ENCODE results near the gene SHC2.
"Not testable (repeated sequence)": the region's sequence is repeated elsewhere in the genome, so short reads cannot be mapped to it uniquely, and the experiment has no call there.

Gene SHC2

GRCh38 chr19:397941-398706, 62.7 kb downstream of the SHC2 start:
- Histone ChIP-seq H3K9ac (ENCODE audit: low read depth in 1 of 2, low read length in 2 of 2) (no peak overlapping the region), H3K4me3 (ENCODE audit: low read depth in 1 of 2, low read length in 2 of 2) (no peak overlapping the region), H3K27me3 (ENCODE audit: control insufficient read depth in 1 of 2, insufficient read depth in 2 of 2, low read length in 2 of 2) (peaks cover under 1 to 6% of the 10 kb centered on the region in 2 donors), H3K4me1 (ENCODE audit: control insufficient read depth in 1 of 2, insufficient read depth in 2 of 2, low read length in 2 of 2) (no peaks in the 10 kb centered on the region), H3K27ac (ENCODE audit: low read depth, low read length) (no peak overlapping the region), H3K36me3 (ENCODE audit: control insufficient read depth in 1 of 2, insufficient read depth in 2 of 2, low read length in 2 of 2) (no peaks in the 10 kb centered on the region), H3K9me3 (ENCODE audit: control insufficient read depth in 1 of 2, low read length in 2 of 2) (peaks cover 0 to 12% of the 10 kb centered on the region in 2 donors)

GRCh38 chr19:397321-397720, 63.5 kb downstream of the SHC2 start:
- peaks cover 0 to 13% of the 10 kb centered on the region in 2 donors for H3K9me3 ChIP-seq (ENCODE audit: control insufficient read depth in 1 of 2, low read length in 2 of 2)
- H3K4me1 ChIP-seq (ENCODE audit: control insufficient read depth in 1 of 2, insufficient read depth in 2 of 2, low read length in 2 of 2), result no peaks in the 10 kb centered on the region
- peaks cover 0 to 2% of the 10 kb centered on the region in 2 donors for H3K27me3 ChIP-seq (ENCODE audit: control insufficient read depth in 1 of 2, insufficient read depth in 2 of 2, low read length in 2 of 2)
- H3K27ac ChIP-seq (ENCODE audit: low read depth, low read length), result no peak overlapping the region
- H3K9ac ChIP-seq (ENCODE audit: low read depth in 1 of 2, low read length in 2 of 2), result no peak overlapping the region
- no peaks in the 10 kb centered on the region for H3K36me3 ChIP-seq (ENCODE audit: control insufficient read depth in 1 of 2, insufficient read depth in 2 of 2, low read length in 2 of 2)
- H3K4me3 ChIP-seq (ENCODE audit: low read depth in 1 of 2, low read length in 2 of 2), result no peak overlapping the region

- Histone ChIP-seq H3K27ac (ENCODE audit: low read depth, low read length) (no peak overlapping the region), H3K36me3 (ENCODE audit: control insufficient read depth in 1 of 2, insufficient read depth in 2 of 2, low read length in 2 of 2) (no peaks in the 10 kb centered on the region), H3K9ac (ENCODE audit: low read depth in 1 of 2, low read length in 2 of 2) (no peak overlapping the region), H3K9me3 (ENCODE audit: control insufficient read depth in 1 of 2, low read length in 2 of 2) (peaks cover 0 to 13% of the 10 kb centered on the region in 2 donors), H3K27me3 (ENCODE audit: control insufficient read depth in 1 of 2, insufficient read depth in 2 of 2, low read length in 2 of 2) (no peaks in the 10 kb centered on the region), H3K4me3 (ENCODE audit: low read depth in 1 of 2, low read length in 2 of 2) (no peak overlapping the region), H3K4me1 (ENCODE audit: control insufficient read depth in 1 of 2, insufficient read depth in 2 of 2, low read length in 2 of 2) (no peaks in the 10 kb centered on the region)
Observed at GRCh38 chr19:395467-395866, 65.4 kb downstream of the SHC2 start.

GRCh38 chr19:394857-395256, 66.0 kb downstream of the SHC2 start:
- not testable (repeated sequence) for H3K27ac ChIP-seq (ENCODE audit: low read depth, low read length); H3K9ac ChIP-seq (ENCODE audit: low read depth in 1 of 2, low read length in 2 of 2); H3K4me3 ChIP-seq (ENCODE audit: low read depth in 1 of 2, low read length in 2 of 2); H3K4me1 ChIP-seq (ENCODE audit: control insufficient read depth in 1 of 2, insufficient read depth in 2 of 2, low read length in 2 of 2); H3K36me3 ChIP-seq (ENCODE audit: control insufficient read depth in 1 of 2, insufficient read depth in 2 of 2, low read length in 2 of 2); H3K27me3 ChIP-seq (ENCODE audit: control insufficient read depth in 1 of 2, insufficient read depth in 2 of 2, low read length in 2 of 2)
- H3K9me3 ChIP-seq (ENCODE audit: control insufficient read depth in 1 of 2, low read length in 2 of 2), result peaks cover 0 to 13% of the 10 kb centered on the region in 2 donors

GRCh38 chr19:393560-393959, 67.3 kb downstream of the SHC2 start:
- not testable (repeated sequence) for H3K27me3 ChIP-seq (ENCODE audit: control insufficient read depth in 1 of 2, insufficient read depth in 2 of 2, low read length in 2 of 2); H3K4me1 ChIP-seq (ENCODE audit: control insufficient read depth in 1 of 2, insufficient read depth in 2 of 2, low read length in 2 of 2); H3K9ac ChIP-seq (ENCODE audit: low read depth in 1 of 2, low read length in 2 of 2); H3K27ac ChIP-seq (ENCODE audit: low read depth, low read length); H3K36me3 ChIP-seq (ENCODE audit: control insufficient read depth in 1 of 2, insufficient read depth in 2 of 2, low read length in 2 of 2); H3K4me3 ChIP-seq (ENCODE audit: low read depth in 1 of 2, low read length in 2 of 2)
- peaks cover 0 to 13% of the 10 kb centered on the region in 2 donors for H3K9me3 ChIP-seq (ENCODE audit: control insufficient read depth in 1 of 2, low read length in 2 of 2)

DNA sequence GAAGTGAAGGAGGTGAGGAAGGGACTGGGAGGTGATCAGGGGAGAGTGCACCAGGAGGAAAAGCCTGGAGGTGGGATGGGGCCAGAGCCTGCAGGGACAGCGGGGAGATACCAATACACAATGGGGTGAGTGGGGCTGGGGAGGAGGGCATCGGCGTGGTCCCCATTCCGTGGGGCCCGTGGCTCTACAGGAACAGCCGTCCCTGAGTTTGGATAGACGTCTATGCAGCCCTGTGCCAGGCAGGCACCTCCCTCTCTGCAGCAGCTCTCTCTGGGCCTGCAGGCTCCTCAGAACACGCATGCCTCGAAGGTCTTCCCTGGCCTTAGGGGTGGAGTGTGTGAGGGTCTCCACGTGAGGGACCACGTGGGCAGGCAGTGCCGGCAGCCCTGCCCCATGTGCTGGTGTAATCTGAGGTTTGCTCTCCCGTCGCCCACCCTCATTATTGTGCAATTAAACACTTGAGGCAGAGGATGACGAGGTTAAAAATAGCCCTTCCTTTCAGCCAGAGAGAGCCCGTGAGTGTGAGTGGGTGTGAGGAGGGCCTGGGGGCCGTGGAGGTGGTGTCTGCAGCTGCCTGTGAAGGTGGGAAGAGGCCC, 68.4 kb downstream of the SHC2 start:
- H3K27me3 ChIP-seq (ENCODE audit: control insufficient read depth in 1 of 2, insufficient read depth in 2 of 2, low read length in 2 of 2), result peaks cover 0 to 10% of the 10 kb centered on the region in 2 donors
- no peak overlapping the region for H3K9ac ChIP-seq (ENCODE audit: low read depth in 1 of 2, low read length in 2 of 2)
- peaks cover 0 to 13% of the 10 kb centered on the region in 2 donors for H3K9me3 ChIP-seq (ENCODE audit: control insufficient read depth in 1 of 2, low read length in 2 of 2)
- H3K4me3 ChIP-seq (ENCODE audit: low read depth in 1 of 2, low read length in 2 of 2), result no peak overlapping the region
- no peak overlapping the region for H3K27ac ChIP-seq (ENCODE audit: low read depth, low read length)
- no peaks in the 10 kb centered on the region for H3K4me1 ChIP-seq (ENCODE audit: control insufficient read depth in 1 of 2, insufficient read depth in 2 of 2, low read length in 2 of 2)
- H3K36me3 ChIP-seq (ENCODE audit: control insufficient read depth in 1 of 2, insufficient read depth in 2 of 2, low read length in 2 of 2), result no peaks in the 10 kb centered on the region

DNA sequence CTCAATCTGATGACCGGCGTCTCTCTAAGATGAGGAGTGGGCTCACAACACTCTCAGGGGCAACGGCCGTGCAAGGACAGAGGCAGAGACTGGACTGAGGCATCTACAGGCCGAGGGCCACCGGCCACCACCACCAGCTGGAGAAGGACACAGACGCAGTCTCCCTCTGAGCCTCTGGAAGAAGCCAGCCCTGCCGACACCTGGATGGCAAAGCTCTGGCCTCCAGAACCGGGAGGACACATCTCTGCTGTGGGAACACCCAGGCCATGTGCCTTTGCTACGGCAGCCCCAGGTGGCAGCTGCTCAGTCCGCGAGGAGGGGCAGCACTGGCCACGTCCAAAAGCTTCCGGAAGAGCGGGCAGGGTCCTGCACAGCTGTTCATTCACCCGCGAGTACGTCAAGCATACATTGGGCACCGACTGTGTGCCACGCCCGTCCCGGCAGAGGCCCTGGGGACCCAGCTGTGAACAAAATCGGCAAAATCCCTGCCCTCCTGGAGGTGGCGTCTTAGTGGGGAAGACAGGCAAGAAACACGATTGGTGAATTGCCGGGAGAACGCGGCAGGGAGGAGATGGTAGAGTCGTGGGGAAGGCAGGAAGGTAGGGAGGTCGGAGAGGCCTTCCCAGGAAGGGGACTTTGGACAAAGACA, 69.0 kb downstream of the SHC2 start:
- no peaks in the 10 kb centered on the region for H3K36me3 ChIP-seq (ENCODE audit: control insufficient read depth in 1 of 2, insufficient read depth in 2 of 2, low read length in 2 of 2)
- H3K9me3 ChIP-seq (ENCODE audit: control insufficient read depth in 1 of 2, low read length in 2 of 2), result peaks cover 0 to 13% of the 10 kb centered on the region in 2 donors
- H3K4me1 ChIP-seq (ENCODE audit: control insufficient read depth in 1 of 2, insufficient read depth in 2 of 2, low read length in 2 of 2), result no peaks in the 10 kb centered on the region
- H3K9ac ChIP-seq (ENCODE audit: low read depth in 1 of 2, low read length in 2 of 2), result no peak overlapping the region
- no peak overlapping the region for H3K27ac ChIP-seq (ENCODE audit: low read depth, low read length)
- H3K27me3 ChIP-seq (ENCODE audit: control insufficient read depth in 1 of 2, insufficient read depth in 2 of 2, low read length in 2 of 2), result peaks cover 0 to 10% of the 10 kb centered on the region in 2 donors
- no peak overlapping the region for H3K4me3 ChIP-seq (ENCODE audit: low read depth in 1 of 2, low read length in 2 of 2)

- no peak overlapping the region for H3K9ac ChIP-seq (ENCODE audit: low read depth in 1 of 2, low read length in 2 of 2)
- H3K27me3 ChIP-seq (ENCODE audit: control insufficient read depth in 1 of 2, insufficient read depth in 2 of 2, low read length in 2 of 2), result peaks cover 0 to 10% of the 10 kb centered on the region in 2 donors
- no peak overlapping the region for H3K27ac ChIP-seq (ENCODE audit: low read depth, low read length)
Observed at GRCh38 chr19:391207-391557, 69.7 kb downstream of the SHC2 start.

GRCh38 chr19:390386-391206, 70.2 kb downstream of the SHC2 start:
- Histone ChIP-seq H3K9ac (ENCODE audit: low read depth in 1 of 2, low read length in 2 of 2) (no peak overlapping the region), H3K27me3 (ENCODE audit: control insufficient read depth in 1 of 2, insufficient read depth in 2 of 2, low read length in 2 of 2) (peaks cover 0 to 10% of the 10 kb centered on the region in 2 donors), H3K36me3 (ENCODE audit: control insufficient read depth in 1 of 2, insufficient read depth in 2 of 2, low read length in 2 of 2) (no peaks in the 10 kb centered on the region), H3K4me1 (ENCODE audit: control insufficient read depth in 1 of 2, insufficient read depth in 2 of 2, low read length in 2 of 2) (no peaks in the 10 kb centered on the region), H3K4me3 (ENCODE audit: low read depth in 1 of 2, low read length in 2 of 2) (no peak overlapping the region), H3K27ac (ENCODE audit: low read depth, low read length) (no peak overlapping the region), H3K9me3 (ENCODE audit: control insufficient read depth in 1 of 2, low read length in 2 of 2) (peaks cover 0 to 13% of the 10 kb centered on the region in 2 donors)

More at GRCh38 chr19:391207-391557, 69.7 kb downstream of the SHC2 start:
- Histone ChIP-seq H3K9me3 (ENCODE audit: control insufficient read depth in 1 of 2, low read length in 2 of 2) (peaks cover 0 to 13% of the 10 kb centered on the region in 2 donors), H3K4me1 (ENCODE audit: control insufficient read depth in 1 of 2, insufficient read depth in 2 of 2, low read length in 2 of 2) (no peaks in the 10 kb centered on the region), H3K4me3 (ENCODE audit: low read depth in 1 of 2, low read length in 2 of 2) (no peak overlapping the region), H3K36me3 (ENCODE audit: control insufficient read depth in 1 of 2, insufficient read depth in 2 of 2, low read length in 2 of 2) (no peaks in the 10 kb centered on the region)

- Histone ChIP-seq H3K36me3 (ENCODE audit: control insufficient read depth in 1 of 2, insufficient read depth in 2 of 2, low read length in 2 of 2) (no peaks in the 10 kb centered on the region), H3K4me1 (ENCODE audit: control insufficient read depth in 1 of 2, insufficient read depth in 2 of 2, low read length in 2 of 2) (no peaks in the 10 kb centered on the region), H3K27me3 (ENCODE audit: control insufficient read depth in 1 of 2, insufficient read depth in 2 of 2, low read length in 2 of 2) (peaks cover 0 to 10% of the 10 kb centered on the region in 2 donors), H3K27ac (ENCODE audit: low read depth, low read length) (no peak overlapping the region), H3K9me3 (ENCODE audit: control insufficient read depth in 1 of 2, low read length in 2 of 2) (peaks cover 0 to 10% of the 10 kb centered on the region in 2 donors), H3K4me3 (ENCODE audit: low read depth in 1 of 2, low read length in 2 of 2) (no peak overlapping the region), H3K9ac (ENCODE audit: low read depth in 1 of 2, low read length in 2 of 2) (no peak overlapping the region)
Observed at GRCh38 chr19:389935-390289, 70.9 kb downstream of the SHC2 start.

Data from duodenal mucosa (tissue), 2 donors.